Prostate gland (tissue), 2 donors: ENCODE data around the gene SLC16A5.

Experiments
- POLR2AphosphoS5 ChIP-seq: sonication (generic); formaldehyde crosslinking; IDR thresholded peaks from one replicate; pipeline ENCODE4 v1.6.1; 2017; ENCODE audit warnings: antibody characterized with exemption
- TF ChIP-seq, protein P1 (sequence below), 4 experiments: fragments of 200-600 bp in 2 of 4; fragments of 450-650 bp in 2 of 4; sonication (generic) in 2 of 4; IDR thresholded peaks; 1 replicate in 3 of 4; 2 replicates in 1 of 4; pipeline ENCODE4 v1.5.1; 2016 to 2019; ENCODE audit warnings: antibody characterized with exemption in 4 of 4, mild to moderate bottlenecking in 2 of 4, moderate library complexity in 2 of 4

DNA sequence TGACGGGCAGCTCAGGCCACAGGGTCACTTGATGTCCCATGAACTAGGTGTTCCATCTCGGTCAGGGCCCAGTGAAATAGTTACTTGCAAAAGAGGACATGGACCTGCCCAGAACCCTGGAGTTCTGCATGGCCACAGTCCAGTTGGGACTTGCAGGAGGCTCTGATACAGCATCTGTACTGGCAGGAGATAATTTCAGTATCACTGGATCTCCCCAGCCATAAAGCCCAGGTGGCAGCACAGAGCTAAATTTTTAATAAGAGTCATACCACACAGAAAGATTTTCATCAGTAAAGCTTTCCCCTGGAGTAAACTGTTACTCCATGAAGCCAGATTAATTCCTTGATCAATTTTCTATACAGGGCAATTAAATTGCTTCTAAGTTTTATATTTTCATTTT is 18.0 kb upstream of the SLC16A5 start:
- no peak for TF ChIP-seq POLR2AphosphoS5
- TF ChIP-seq, protein P1, sequence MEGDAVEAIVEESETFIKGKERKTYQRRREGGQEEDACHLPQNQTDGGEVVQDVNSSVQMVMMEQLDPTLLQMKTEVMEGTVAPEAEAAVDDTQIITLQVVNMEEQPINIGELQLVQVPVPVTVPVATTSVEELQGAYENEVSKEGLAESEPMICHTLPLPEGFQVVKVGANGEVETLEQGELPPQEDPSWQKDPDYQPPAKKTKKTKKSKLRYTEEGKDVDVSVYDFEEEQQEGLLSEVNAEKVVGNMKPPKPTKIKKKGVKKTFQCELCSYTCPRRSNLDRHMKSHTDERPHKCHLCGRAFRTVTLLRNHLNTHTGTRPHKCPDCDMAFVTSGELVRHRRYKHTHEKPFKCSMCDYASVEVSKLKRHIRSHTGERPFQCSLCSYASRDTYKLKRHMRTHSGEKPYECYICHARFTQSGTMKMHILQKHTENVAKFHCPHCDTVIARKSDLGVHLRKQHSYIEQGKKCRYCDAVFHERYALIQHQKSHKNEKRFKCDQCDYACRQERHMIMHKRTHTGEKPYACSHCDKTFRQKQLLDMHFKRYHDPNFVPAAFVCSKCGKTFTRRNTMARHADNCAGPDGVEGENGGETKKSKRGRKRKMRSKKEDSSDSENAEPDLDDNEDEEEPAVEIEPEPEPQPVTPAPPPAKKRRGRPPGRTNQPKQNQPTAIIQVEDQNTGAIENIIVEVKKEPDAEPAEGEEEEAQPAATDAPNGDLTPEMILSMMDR (IDR thresholded peaks at IDR 0.05): peak in 2 of 4 experiments; percentile 39 to 59
